Coronary artery (tissue), 2 donors: ENCODE data around the gene RNF213.

ENCODE experiments used
- DNase-seq: peaks from one replicate; pipeline ENCODE4 v3.0.0-alpha.2; 2017; ENCODE audit warnings: low spot score
- H3K27ac ChIP-seq, 2 donors: fragments of 200-600 bp; sonication (generic); one replicate each; pipeline ENCODE4 v1.5.1; 2016 to 2019
- H3K4me3 ChIP-seq: fragments of 200-600 bp; sonication (generic); 2 replicates; pipeline ENCODE4 v1.5.1; 2016; ENCODE audit warnings: mild to moderate bottlenecking, moderate library complexity
- CTCF ChIP-seq: fragments of 200-600 bp; sonication (generic); IDR thresholded peaks from one replicate; pipeline ENCODE4 v1.5.1; 2019; ENCODE audit warnings: antibody characterized with exemption

RNF213 gene

GRCh38 chr17:80216473-80217456 lies 43.9 kb upstream of the RNF213 start:
- H3K27ac ChIP-seq: no peak overlapping the region
- no peak for DNase-seq
- no peak overlapping the region for H3K4me3 ChIP-seq
- no peak for TF ChIP-seq CTCF

GRCh38 chr17:80217703-80218362 lies 42.8 kb upstream of the RNF213 start:
- no peak for TF ChIP-seq CTCF
- Histone ChIP-seq H3K27ac (no peak overlapping the region), H3K4me3 (no peak overlapping the region)
- DNase-seq: no peak

GRCh38 chr17:80218391-80218790 lies 42.3 kb upstream of the RNF213 start:
- DNase-seq: no peak
- no peak overlapping the region for H3K4me3 ChIP-seq
- no peak overlapping the region for H3K27ac ChIP-seq
- no peak for TF ChIP-seq CTCF

GRCh38 chr17:80219013-80219762 lies 41.5 kb upstream of the RNF213 start:
- Histone ChIP-seq H3K4me3 (peak overlapping the region; percentile 97), H3K27ac (peak overlapping the region; percentile 86 to 93)
- no peak for DNase-seq
- no peak for TF ChIP-seq CTCF

GRCh38 chr17:80219763-80220053 lies 40.9 kb upstream of the RNF213 start:
- peak overlapping the region; percentile 97 for H3K4me3 ChIP-seq
- no peak for TF ChIP-seq CTCF
- no peak for DNase-seq
- peak overlapping the region; percentile 86 to 93 for H3K27ac ChIP-seq

- peak; percentile 82 for DNase-seq
- H3K27ac ChIP-seq: peak within 1 kb of the TSS; percentile 86 to 93
- H3K4me3 ChIP-seq: peak within 1 kb of the TSS; percentile 97
- no peak for TF ChIP-seq CTCF
Measured at GRCh38 chr17:80220054-80220735, 40.5 kb upstream of the RNF213 start, which contains the start of the genes SGSH and SLC26A11. TSS of gene SGSH (minus strand) at chr17:80220333. CDS start at chr17:80220313, 20 bp downstream. TSS of gene SLC26A11 (plus strand) at chr17:80220427. CDS start at chr17:80221561, 1,134 bp downstream.
